A673 (cell line): ENCODE data around the gene CMBL.
A peak's percentile ranks its signal among the peaks of the same experiment; 100 is the strongest.

Experiments used
- CTCF ChIP-seq: fragments of 300-800, 200-600 bp; sonication (generic); conservative IDR thresholded peaks from 2 replicates; pipeline ENCODE4 v1.5.1; 2017; ENCODE audit warnings: low read depth, mild to moderate bottlenecking, antibody characterized with exemption, low read length, moderate library complexity, mixed read lengths
- EZH2 ChIP-seq: fragments of 200-600 bp; sonication (generic); IDR thresholded peaks from 2 replicates; pipeline ENCODE4 v1.6.1; 2017; ENCODE audit warnings: borderline replicate concordance, low read depth, mild to moderate bottlenecking, mixed read lengths, antibody characterized with exemption, low read length; ENCODE audit not compliant: poor library complexity, severe bottlenecking

GRCh38 chr5:10283927-10284635 lies 23.6 kb downstream of the CMBL start:
- TF ChIP-seq CTCF: peak; percentile 98
- no peak for TF ChIP-seq EZH2
